Coronary artery (tissue), 2 donors: Measurements from ENCODE around the gene GALM.
A peak's percentile ranks its signal among the peaks of the same experiment; 100 is the strongest.
"Not testable (repeated sequence)": the region's sequence is repeated elsewhere in the genome, so short reads cannot be mapped to it uniquely, and the experiment has no call there.

ENCODE experiments used
- DNase-seq: peaks from one replicate; pipeline ENCODE4 v3.0.0-alpha.2; 2017; ENCODE audit warnings: low spot score
- H3K27ac ChIP-seq, 2 donors: fragments of 200-600 bp; sonication (generic); one replicate each; pipeline ENCODE4 v1.5.1; 2016 to 2019
- H3K4me3 ChIP-seq: fragments of 200-600 bp; sonication (generic); 2 replicates; pipeline ENCODE4 v1.5.1; 2016; ENCODE audit warnings: mild to moderate bottlenecking, moderate library complexity
- CTCF ChIP-seq: fragments of 200-600 bp; sonication (generic); IDR thresholded peaks from one replicate; pipeline ENCODE4 v1.5.1; 2019; ENCODE audit warnings: antibody characterized with exemption

The GALM gene

GRCh38 chr2:38682008-38682575 lies 16.2 kb downstream of the GALM start:
- DNase-seq, result no peak
- no peak for TF ChIP-seq CTCF
- Histone ChIP-seq H3K4me3 (no peak overlapping the region), H3K27ac (no peak overlapping the region)

- H3K27ac ChIP-seq, H3K4me3 ChIP-seq, DNase-seq: not testable (repeated sequence)
These were observed 16.7 kb downstream of the GALM start for GRCh38 chr2:38682620-38683019.

- no peak overlapping the region for H3K27ac ChIP-seq
- DNase-seq, result no peak
- no peak for TF ChIP-seq CTCF
- H3K4me3 ChIP-seq, result no peak overlapping the region
These were observed 17.9 kb downstream of the GALM start for GRCh38 chr2:38683766-38684165.

GRCh38 chr2:38685116-38685735 lies 19.3 kb downstream of the GALM start:
- Histone ChIP-seq H3K27ac (peak overlapping the region in 1 of 2 donors; percentile 18), H3K4me3 (no peak overlapping the region)
- no peak for TF ChIP-seq CTCF
- no peak for DNase-seq

GRCh38 chr2:38690499-38691420 lies 24.8 kb downstream of the GALM start:
- Histone ChIP-seq H3K4me3 (no peak overlapping the region), H3K27ac (peak overlapping the region; percentile 55 to 57)
- TF ChIP-seq CTCF, result no peak
- DNase-seq, result no peak

- no peak overlapping the region for H3K27ac ChIP-seq
- DNase-seq, result no peak
These were observed 26.1 kb downstream of the GALM start for GRCh38 chr2:38691994-38692393.

More at GRCh38 chr2:38691994-38692393, 26.1 kb downstream of the GALM start:
- no peak for TF ChIP-seq CTCF
- H3K4me3 ChIP-seq, result no peak overlapping the region
